ENCODE data around the gene LRRC32. TPM values are rescaled to one million over a fixed set of nuclear protein-coding genes. Genes with fewer than 3 reads are reported as not detected.
A peak's percentile ranks its signal among the peaks of the same experiment; 100 is the strongest.

LRRC32 gene
- total and polyA plus RNA-seq, 9 of the 15 experiments (the other 6 are each of a cell fraction or from before 2014, with no cell fraction given) = 0.10 to 0.50 (median 0.19) TPM; not detected in 5

DNA sequence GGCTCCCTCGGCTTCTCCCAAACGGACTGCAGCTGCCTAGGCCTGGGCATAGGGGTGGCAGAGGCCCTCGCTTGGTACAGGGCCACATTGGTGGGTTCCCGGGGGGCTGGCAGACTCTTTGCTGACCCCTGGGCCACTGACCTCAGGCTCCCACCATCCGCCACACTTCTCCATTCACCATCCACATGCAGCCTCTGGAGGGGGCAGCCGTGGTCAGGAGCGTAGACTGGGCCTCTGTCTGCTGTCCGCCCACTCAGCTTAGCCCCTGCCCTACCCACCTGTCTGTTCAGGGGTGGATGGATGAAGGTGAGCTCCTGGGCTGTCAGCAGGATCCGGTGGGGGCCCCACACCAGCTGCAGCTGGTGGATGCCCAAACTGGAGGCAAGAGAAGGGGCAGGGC, 45.7 kb upstream of the LRRC32 start:
- no TSS peak for BruUV-seq (replicated peaks)
- FAIRE-seq (no peak), ATAC-seq (no peak), DNase-seq (ENCODE audit: extremely low read depth in 1 of 4, low spot score in 3 of 4) (no peak)
- H3K9me1 ChIP-seq (ENCODE audit: control insufficient read depth, insufficient read depth, low read length) = no peaks in the 10 kb centered on the region
- peak overlapping the region in 1 of 2 experiments; percentile 73; a peak in 1 of 4 replicates for H3K9ac ChIP-seq (ENCODE audit: insufficient read depth in 1 of 2, low read depth in 2 of 2, low read length in 2 of 2)
- H3K4me3 ChIP-seq = no peak overlapping the region
- in situ Hi-C loops (cut with MboI) (no loop called here), intact Hi-C loops (cut with micrococcal nuclease) (no loop called here)
- TF ChIP-seq NFIX (CRISPR knock-in tag; IDR thresholded peaks at IDR 0.05; ENCODE audit: low read depth) (no peak), EGR1 (conservative IDR thresholded peaks at IDR 0.05) (peak; percentile 65)
- H3K9me3 ChIP-seq (replicated peaks; ENCODE audit: control insufficient read depth, insufficient read depth, low read depth, low read length) = no peaks in the 10 kb centered on the region
- POLR2A ChIA-PET = no interaction called here
- H2AFZ ChIP-seq (ENCODE audit: low read depth, low read length) = no peak overlapping the region
- CTCF ChIA-PET (ENCODE audit: low intra/inter-chr PET ratio) = no interaction called here
- no peaks in the 10 kb centered on the region for H3K79me2 ChIP-seq (ENCODE audit: control insufficient read depth, insufficient read depth, low read length)
- H4K20me1 ChIP-seq (replicated peaks; ENCODE audit: control insufficient read depth, insufficient read depth, low read length) = no peaks in the 10 kb centered on the region
- 54% methylated on average over 9 of the region's 9 CpGs for WGBS (ENCODE audit: insufficient coverage, low coverage, missing lambda C conversion rate)
- no peak overlapping the region for H3K4me2 ChIP-seq (ENCODE audit: insufficient read depth, low read length)
- H3K27ac ChIP-seq (ENCODE audit: extremely low read depth, low read depth, low read length) = no peak overlapping the region
- peaks cover 0 to 18% of the 10 kb centered on the region in 2 experiments; a peak in 2 of 5 replicates for H3K4me1 ChIP-seq (replicated peaks in 1 of 2; ENCODE audit: control insufficient read depth in 2 of 2, insufficient read depth in 2 of 2, low read length in 2 of 2)
- no peaks in the 10 kb centered on the region for H3K27me3 ChIP-seq (ENCODE audit: control insufficient read depth in 2 of 2, insufficient read depth in 2 of 2, low read length in 2 of 2)
- H3K36me3 ChIP-seq (ENCODE audit: control insufficient read depth, insufficient read depth, low read length) = no peaks in the 10 kb centered on the region

DNA sequence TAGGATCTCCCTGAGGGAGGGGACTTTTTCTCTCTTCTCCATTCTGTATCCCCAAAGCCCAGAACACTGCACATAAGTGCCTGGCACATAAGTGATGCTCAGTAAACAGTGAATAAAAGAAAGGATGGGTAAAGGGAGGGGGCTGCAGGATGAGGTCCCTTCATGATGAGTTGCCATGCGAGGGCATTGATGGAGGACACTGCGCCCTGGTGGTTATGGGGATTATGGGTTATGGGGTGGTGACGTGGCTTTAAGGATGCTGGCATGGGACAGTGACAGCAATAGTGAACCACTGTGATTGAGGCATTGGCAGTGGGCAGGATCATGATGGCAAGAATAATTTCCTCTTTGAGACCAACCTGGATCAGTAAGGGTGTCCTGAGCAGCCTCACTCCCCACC, 43.9 kb upstream of the LRRC32 start:
- intact Hi-C loops (cut with micrococcal nuclease) = no loop called here
- TF ChIP-seq TAF7 (tag; IDR thresholded peaks at IDR 0.05) (no peak), CREM (IDR thresholded peaks at IDR 0.05; ENCODE audit: low read depth) (peak; percentile 46), RAD21 (CRISPR knock-in tag; conservative IDR thresholded peaks at IDR 0.05 in 1 of 2, IDR thresholded peaks at IDR 0.05 in 1 of 2) (peak; percentile 27 to 65)
- TF ChIP-seq, protein P1, sequence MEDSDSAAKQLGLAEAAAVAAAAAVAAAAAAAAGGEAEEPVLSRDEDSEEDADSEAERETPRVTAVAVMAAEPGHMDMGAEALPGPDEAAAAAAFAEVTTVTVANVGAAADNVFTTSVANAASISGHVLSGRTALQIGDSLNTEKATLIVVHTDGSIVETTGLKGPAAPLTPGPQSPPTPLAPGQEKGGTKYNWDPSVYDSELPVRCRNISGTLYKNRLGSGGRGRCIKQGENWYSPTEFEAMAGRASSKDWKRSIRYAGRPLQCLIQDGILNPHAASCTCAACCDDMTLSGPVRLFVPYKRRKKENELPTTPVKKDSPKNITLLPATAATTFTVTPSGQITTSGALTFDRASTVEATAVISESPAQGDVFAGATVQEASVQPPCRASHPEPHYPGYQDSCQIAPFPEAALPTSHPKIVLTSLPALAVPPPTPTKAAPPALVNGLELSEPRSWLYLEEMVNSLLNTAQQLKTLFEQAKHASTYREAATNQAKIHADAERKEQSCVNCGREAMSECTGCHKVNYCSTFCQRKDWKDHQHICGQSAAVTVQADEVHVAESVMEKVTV (CRISPR knock-in tag; IDR thresholded peaks at IDR 0.05) = peak; percentile 11; the same call in 1 of the 2 replicates
- TF ChIP-seq, protein P2, sequence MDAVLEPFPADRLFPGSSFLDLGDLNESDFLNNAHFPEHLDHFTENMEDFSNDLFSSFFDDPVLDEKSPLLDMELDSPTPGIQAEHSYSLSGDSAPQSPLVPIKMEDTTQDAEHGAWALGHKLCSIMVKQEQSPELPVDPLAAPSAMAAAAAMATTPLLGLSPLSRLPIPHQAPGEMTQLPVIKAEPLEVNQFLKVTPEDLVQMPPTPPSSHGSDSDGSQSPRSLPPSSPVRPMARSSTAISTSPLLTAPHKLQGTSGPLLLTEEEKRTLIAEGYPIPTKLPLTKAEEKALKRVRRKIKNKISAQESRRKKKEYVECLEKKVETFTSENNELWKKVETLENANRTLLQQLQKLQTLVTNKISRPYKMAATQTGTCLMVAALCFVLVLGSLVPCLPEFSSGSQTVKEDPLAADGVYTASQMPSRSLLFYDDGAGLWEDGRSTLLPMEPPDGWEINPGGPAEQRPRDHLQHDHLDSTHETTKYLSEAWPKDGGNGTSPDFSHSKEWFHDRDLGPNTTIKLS (IDR thresholded peaks at IDR 0.05; ENCODE audit: borderline replicate concordance, low read depth) = peak; percentile 48; the same call in 1 of the 2 replicates

More for the DNA sequence above, 43.9 kb upstream of the LRRC32 start:
- Histone ChIP-seq H3K79me2 (ENCODE audit: control insufficient read depth, insufficient read depth, low read length) (no peaks in the 10 kb centered on the region), H3K9ac (ENCODE audit: insufficient read depth in 1 of 2, low read depth in 2 of 2, low read length in 2 of 2) (no peak overlapping the region), H3K9me3 (replicated peaks; ENCODE audit: control insufficient read depth, insufficient read depth, low read depth, low read length) (no peaks in the 10 kb centered on the region), H3K36me3 (ENCODE audit: control insufficient read depth, insufficient read depth, low read length) (no peaks in the 10 kb centered on the region), H4K20me1 (replicated peaks; ENCODE audit: control insufficient read depth, insufficient read depth, low read length) (no peaks in the 10 kb centered on the region), H3K4me3 (no peak overlapping the region), H3K4me2 (ENCODE audit: insufficient read depth, low read length) (no peak overlapping the region), H3K27ac (ENCODE audit: extremely low read depth, low read depth, low read length) (no peak overlapping the region), H2AFZ (ENCODE audit: low read depth, low read length) (no peak overlapping the region), H3K27me3 (ENCODE audit: control insufficient read depth in 2 of 2, insufficient read depth in 2 of 2, low read length in 2 of 2) (no peaks in the 10 kb centered on the region), H3K9me1 (ENCODE audit: control insufficient read depth, insufficient read depth, low read length) (no peaks in the 10 kb centered on the region), H3K4me1 (replicated peaks in 1 of 2; ENCODE audit: control insufficient read depth in 2 of 2, insufficient read depth in 2 of 2, low read length in 2 of 2) (peaks cover 0 to 15% of the 10 kb centered on the region in 2 experiments; a peak in 2 of 5 replicates)
- 0% methylated on average over 2 of the region's 3 CpGs for WGBS (ENCODE audit: insufficient coverage, low coverage, missing lambda C conversion rate)
- FAIRE-seq (no peak), DNase-seq (ENCODE audit: extremely low read depth in 1 of 4, low spot score in 3 of 4) (no peak), ATAC-seq (peak; percentile 61)
- in situ Hi-C loops (cut with MboI) = no loop called here
- CTCF ChIA-PET (ENCODE audit: low intra/inter-chr PET ratio) = interaction anchor here (0.6 kb wide), 1 partner anchor 116 kb away, joined by 3 read pairs; no protein-coding TSS in a partner anchor
- POLR2A ChIA-PET = interaction anchor here (0.6 to 1.1 kb wide), 2 partner anchors 9 to 111 kb away, joined by 3 read pairs; no protein-coding TSS in a partner anchor
- BruUV-seq (replicated peaks) = no TSS peak
